Naive thymus-derived CD8-positive, alpha-beta T cell (primary cell): Measurements from ENCODE around the gene SAPCD2. TPM values are rescaled to one million over a fixed set of nuclear protein-coding genes. Genes with fewer than 3 reads are reported as not detected.
"Not testable (repeated sequence)": the region's sequence is repeated elsewhere in the genome, so short reads cannot be mapped to it uniquely, and the experiment has no call there.

ENCODE experiments used
- ATAC-seq, 2 donors: fragments of 150-1000 bp; cut with Tn5 transposase in 1 of 2; sonication (Bioruptor Pico), chemical (Tn5 transposase) in 1 of 2; 1 replicate in 1 of 2; 2 replicates in 1 of 2; pipeline ENCODE4 v1.10.0; 2021; ENCODE audit warnings: mild to moderate bottlenecking in 2 of 2, moderate library complexity in 2 of 2
- POLR2A ChIA-PET: fragments of 350-600 bp; sonication (Branson Sonifier 250); formaldehyde crosslinking; loops from one replicate; lab custom pipeline; 2021; ENCODE audit warnings: antibody characterized with exemption; lab: Charles Lee
- DNase-seq, 10 donors: peaks; one replicate each; pipeline versions ENCODE4 v3.0.0 to v3.0.0-alpha.2; 2020 to 2022
- H3K27ac Mint-ChIP-seq, 10 donors: one replicate each; pipeline ENCODE4 v1.8.0; 2020 to 2022; ENCODE audit warnings: mild to moderate bottlenecking in 10 of 10, mixed read lengths in 10 of 10, moderate library complexity in 4 of 10, inconsistent platforms in 1 of 10
- H3K27me3 Mint-ChIP-seq, 5 donors: one replicate each; pipeline ENCODE4 v1.8.0; 2021 to 2022; ENCODE audit warnings: mixed read lengths in 5 of 5
- H3K36me3 Mint-ChIP-seq, 3 donors: one replicate each; pipeline ENCODE4 v1.8.0; 2020 to 2022; ENCODE audit warnings: mixed read lengths in 3 of 3, mild to moderate bottlenecking in 2 of 3, inconsistent platforms in 1 of 3
- H3K4me1 Mint-ChIP-seq, 4 donors: one replicate each; pipeline ENCODE4 v1.8.0; 2021 to 2022; ENCODE audit warnings: mixed read lengths in 4 of 4
- H3K4me3 Mint-ChIP-seq, 10 donors: one replicate each; pipeline ENCODE4 v1.8.0; 2020 to 2022; ENCODE audit warnings: mild to moderate bottlenecking in 10 of 10, mixed read lengths in 10 of 10, moderate library complexity in 6 of 10, inconsistent platforms in 1 of 10
- H3K9me3 Mint-ChIP-seq, 9 donors: one replicate each; pipeline ENCODE4 v1.8.0; 2020 to 2022; ENCODE audit warnings: mixed read lengths in 9 of 9, mild to moderate bottlenecking in 3 of 9, inconsistent platforms in 1 of 9, moderate library complexity in 1 of 9
- polyA plus RNA-seq, 3 donors: library from polyadenylated mRNA; unstranded; fragments of 300-500 nt; fragmentation: Illumina TruSeq; gene quantifications; one replicate each; pipeline ENCODE4 v1.2.3, GENCODE V29; 2021
- total RNA-seq, 8 experiments: library from RNA in 2 of 8; stranded (reverse) in 2 of 8; gene quantifications; one replicate each; pipeline ENCODE4 v1.2.3 and lab custom pipeline; 2021 to 2026

Gene SAPCD2
- total RNA-seq (under 1 TPM; 0.27 to 0.44 TPM), polyA plus RNA-seq (under 1 TPM in 2 of 3 donors, not detected in 1; 0.23 to 0.27 TPM), total RNA-seq (lab: John Stamatoyannopoulos, UW) (0.26 to 6.6 (median 1.2) reads per million in 6 experiments)

GRCh38 chr9:137070201-137070905, at the start of gene SAPCD2:
Gene SAPCD2 (minus strand): TSS chr9:137070557. CDS start chr9:137070460, 97 bp downstream.
- Mint-ChIP-seq H3K4me1 (peaks cover 11 to 23% (median 14%) of the 10 kb centered on the region in 4 donors), H3K27me3 (peaks cover 0 to 8% (median 4%) of the 10 kb centered on the region in 5 donors), H3K9me3 (no peaks in the 10 kb centered on the region), H3K4me3 (peak within 1 kb of the TSS; percentile 63 to 87 (median 74)), H3K27ac (peak within 1 kb of the TSS in 6 of 10 donors; percentile 19 to 79 (median 57)), H3K36me3 (no peaks in the 10 kb centered on the region)
- peak; percentile 74 to 91 (median 81) for DNase-seq
- POLR2A ChIA-PET = interaction anchor here (0.6 to 6.8 kb wide), 16 partner anchors 11 to 357 kb away, joined by 3 to 73 read pairs (median 4); partner anchors contain the start of genes MAN1B1, RABL6 and TUBB4B
- ATAC-seq = peak; percentile 90 to 91

GRCh38 chr9:137118092-137118603, 47.8 kb upstream of the SAPCD2 start:
- not testable (repeated sequence) for H3K27ac Mint-ChIP-seq, ATAC-seq, H3K4me3 Mint-ChIP-seq, H3K9me3 Mint-ChIP-seq, H3K27me3 Mint-ChIP-seq, H3K36me3 Mint-ChIP-seq, DNase-seq
- POLR2A ChIA-PET = interaction anchor here (0.7 to 1.6 kb wide), 7 partner anchors 11 to 141 kb away, joined by 3 to 11 read pairs (median 6); partner anchors contain the start of gene MAN1B1
- peaks cover 0 to 27% (median 8%) of the 10 kb centered on the region in 4 donors for H3K4me1 Mint-ChIP-seq

DNA sequence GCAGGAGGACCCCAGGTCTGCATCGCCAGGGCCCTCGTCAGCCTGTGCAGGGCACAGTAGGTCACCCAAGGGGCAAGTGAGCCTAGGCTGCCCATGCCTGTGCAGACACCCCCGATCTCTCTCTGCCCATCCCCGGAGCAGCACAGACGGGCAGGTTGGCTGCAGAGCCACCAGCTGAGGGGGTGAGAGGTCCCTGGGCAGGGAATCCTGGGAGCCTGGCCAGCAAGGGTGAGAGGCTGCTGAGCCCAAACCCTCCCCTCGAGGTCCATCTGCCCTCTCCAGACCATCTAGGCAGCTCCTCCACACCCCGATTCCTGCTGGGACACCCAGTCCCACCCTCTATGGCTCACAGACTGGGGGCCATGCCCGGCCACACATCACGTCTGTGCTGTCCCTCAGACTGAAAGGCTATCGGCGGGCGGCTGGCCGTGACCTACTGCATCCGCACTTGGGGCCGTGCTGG, 46.9 kb upstream of the SAPCD2 start:
- Mint-ChIP-seq H3K4me1 (peaks cover 0 to 26% (median 9%) of the 10 kb centered on the region in 4 donors), H3K36me3 (peaks cover 0 to 2% (median 0%) of the 10 kb centered on the region in 3 donors), H3K9me3 (no peaks in the 10 kb centered on the region), H3K4me3 (peak overlapping the region in 2 of 10 donors; percentile 20 to 52), H3K27ac (no peak overlapping the region), H3K27me3 (no peaks in the 10 kb centered on the region)
- ATAC-seq (no peak), DNase-seq (no peak)
- POLR2A ChIA-PET = interaction anchor here (1.6 kb wide), 1 partner anchor 106 kb away, joined by 4 read pairs; no protein-coding TSS in a partner anchor

GRCh38 chr9:137116728-137117127, 46.4 kb upstream of the SAPCD2 start:
- Mint-ChIP-seq H3K27ac (no peak overlapping the region), H3K36me3 (peaks cover 0 to 2% (median 0%) of the 10 kb centered on the region in 3 donors)
- ATAC-seq = no peak

DNA sequence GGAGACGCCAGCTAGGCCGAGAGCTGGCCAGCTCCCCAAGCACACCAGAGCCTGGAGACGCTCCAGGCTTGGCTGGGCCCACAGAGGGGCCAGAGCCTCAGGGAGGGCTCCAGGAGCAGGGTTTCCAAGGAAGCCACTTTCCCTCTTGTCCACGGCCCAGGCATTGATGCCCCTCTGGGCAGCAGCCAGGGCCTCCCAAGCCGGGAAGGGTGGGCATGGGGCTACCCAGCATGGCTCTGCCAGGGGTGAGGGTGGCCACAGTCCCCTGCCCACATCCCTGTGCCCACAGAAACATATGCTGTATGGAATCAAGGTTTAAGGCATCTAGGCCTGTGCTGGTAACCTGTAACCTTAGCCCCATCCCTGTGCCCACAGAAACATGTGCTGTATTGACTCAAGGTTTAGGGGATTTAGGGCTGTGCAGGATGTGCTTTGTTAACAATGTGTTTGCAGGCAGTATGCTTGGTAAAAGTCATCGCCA, 45.7 kb upstream of the SAPCD2 start:
- H3K27ac Mint-ChIP-seq = peak overlapping the region in 1 of 10 donors; percentile 39
- H3K36me3 Mint-ChIP-seq = peaks cover 0 to 2% (median 0%) of the 10 kb centered on the region in 3 donors
- peaks cover 0 to 18% (median 5%) of the 10 kb centered on the region in 4 donors for H3K4me1 Mint-ChIP-seq
- no peaks in the 10 kb centered on the region for H3K9me3 Mint-ChIP-seq
- POLR2A ChIA-PET = interaction anchor here (3.1 kb wide), 1 partner anchor 13 kb away, joined by 14 read pairs; no protein-coding TSS in a partner anchor
- ATAC-seq (no peak), DNase-seq (no peak)
- H3K4me3 Mint-ChIP-seq = peak overlapping the region in 3 of 10 donors; percentile 52 to 74 (median 53)
- no peaks in the 10 kb centered on the region for H3K27me3 Mint-ChIP-seq

More at GRCh38 chr9:137116728-137117127, 46.4 kb upstream of the SAPCD2 start:
- no peak for DNase-seq
- no peaks in the 10 kb centered on the region for H3K27me3 Mint-ChIP-seq
- POLR2A ChIA-PET = interaction anchor here (1.6 kb wide), 1 partner anchor 107 kb away, joined by 4 read pairs; no protein-coding TSS in a partner anchor
- peak overlapping the region in 5 of 10 donors; percentile 19 to 65 (median 40) for H3K4me3 Mint-ChIP-seq
- no peaks in the 10 kb centered on the region for H3K9me3 Mint-ChIP-seq
- peaks cover 0 to 20% (median 5%) of the 10 kb centered on the region in 4 donors for H3K4me1 Mint-ChIP-seq

GRCh38 chr9:137115394-137116026, 45.2 kb upstream of the SAPCD2 start:
- Mint-ChIP-seq H3K36me3 (peaks cover 0 to 4% (median 2%) of the 10 kb centered on the region in 3 donors), H3K4me1 (peaks cover 0 to 18% (median 5%) of the 10 kb centered on the region in 4 donors), H3K27ac (peak overlapping the region in 1 of 10 donors; percentile 65), H3K4me3 (peak overlapping the region in 5 of 10 donors; percentile 26 to 53 (median 45)), H3K27me3 (no peaks in the 10 kb centered on the region), H3K9me3 (no peaks in the 10 kb centered on the region)
- POLR2A ChIA-PET = interaction anchor here (0.5 to 3.4 kb wide), 13 partner anchors 14 to 356 kb away, joined by 3 to 20 read pairs (median 3); partner anchors contain the start of genes MAN1B1, RNF224, SAPCD2 and TUBB4B
- DNase-seq (no peak), ATAC-seq (no peak)

DNA sequence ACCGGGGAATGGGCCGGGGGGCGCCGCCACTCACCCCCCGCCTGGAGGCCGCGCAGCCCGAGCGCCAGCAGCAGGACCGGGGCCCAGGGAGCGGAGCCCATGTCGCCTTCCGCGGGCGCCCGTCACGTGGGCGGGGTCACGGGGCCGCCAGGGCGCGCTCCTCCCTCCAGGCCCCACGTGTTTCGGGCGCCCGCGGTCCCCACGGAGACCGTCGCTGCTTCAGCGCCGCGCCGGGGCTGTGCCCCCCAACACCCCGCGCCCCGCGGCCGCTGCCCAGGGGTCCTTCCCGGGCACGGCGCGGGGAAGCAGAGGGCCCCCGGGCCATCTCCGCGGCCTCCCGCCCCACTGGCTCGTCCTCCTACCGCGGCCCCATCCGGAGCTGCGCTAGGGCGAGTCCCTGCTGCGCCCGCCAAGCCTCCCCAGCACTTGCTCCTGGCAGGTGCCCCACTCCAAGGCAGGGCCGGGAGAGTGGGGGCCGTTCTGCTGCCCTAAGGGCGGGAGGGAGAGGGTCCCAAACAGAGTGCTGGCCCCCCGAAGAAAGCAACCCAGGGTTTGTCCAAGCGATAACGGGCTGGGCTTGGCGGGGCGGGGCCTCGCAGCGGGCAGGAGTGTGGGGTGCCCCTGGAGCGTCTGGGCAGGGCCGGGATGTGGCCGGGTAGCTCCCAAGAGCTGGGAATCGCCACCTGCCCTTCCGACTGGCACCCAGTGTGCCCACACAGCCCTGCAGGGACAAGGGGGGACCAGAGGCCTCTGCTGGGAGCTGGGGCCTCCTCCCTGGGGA, 44.4 kb upstream of the SAPCD2 start, which contains the start of gene DPP7:
Gene DPP7 (minus strand): TSS at position 121 of the 781 bp plus-strand sequence. CDS start 20 bp downstream, at position 101.
- no peaks in the 10 kb centered on the region for H3K9me3 Mint-ChIP-seq
- H3K27ac Mint-ChIP-seq = peak within 1 kb of the TSS in 6 of 10 donors; percentile 15 to 80 (median 62)
- peak; percentile 67 to 87 (median 78) for DNase-seq
- no peaks in the 10 kb centered on the region for H3K27me3 Mint-ChIP-seq
- H3K4me3 Mint-ChIP-seq = peak within 1 kb of the TSS; percentile 45 to 79 (median 73)
- peaks cover 0 to 4% (median 2%) of the 10 kb centered on the region in 3 donors for H3K36me3 Mint-ChIP-seq
- H3K4me1 Mint-ChIP-seq = peaks cover 0 to 18% (median 5%) of the 10 kb centered on the region in 4 donors
- ATAC-seq = peak; percentile 94
- POLR2A ChIA-PET = interaction anchor here (0.6 to 3.4 kb wide), 12 partner anchors 15 to 355 kb away, joined by 3 to 20 read pairs (median 3); partner anchors contain the start of genes MAN1B1, RNF224, SAPCD2 and TUBB4B

GRCh38 chr9:137114220-137114612, 43.9 kb upstream of the SAPCD2 start:
- H3K36me3 Mint-ChIP-seq = peaks cover 0 to 4% (median 2%) of the 10 kb centered on the region in 3 donors
- ATAC-seq (peak; percentile 26 to 30), DNase-seq (no peak)
- H3K4me3 Mint-ChIP-seq = peak overlapping the region in 9 of 10 donors; percentile 22 to 76 (median 57)
- peaks cover 0 to 15% (median 5%) of the 10 kb centered on the region in 4 donors for H3K4me1 Mint-ChIP-seq
- POLR2A ChIA-PET = interaction anchor here (0.9 to 3.4 kb wide), 9 partner anchors 9 to 122 kb away, joined by 3 to 20 read pairs (median 4); partner anchors contain the start of genes MAN1B1 and TPRN
- H3K9me3 Mint-ChIP-seq = no peaks in the 10 kb centered on the region
- H3K27ac Mint-ChIP-seq = peak overlapping the region in 2 of 10 donors; percentile 9 to 52
- H3K27me3 Mint-ChIP-seq = no peaks in the 10 kb centered on the region

DNA sequence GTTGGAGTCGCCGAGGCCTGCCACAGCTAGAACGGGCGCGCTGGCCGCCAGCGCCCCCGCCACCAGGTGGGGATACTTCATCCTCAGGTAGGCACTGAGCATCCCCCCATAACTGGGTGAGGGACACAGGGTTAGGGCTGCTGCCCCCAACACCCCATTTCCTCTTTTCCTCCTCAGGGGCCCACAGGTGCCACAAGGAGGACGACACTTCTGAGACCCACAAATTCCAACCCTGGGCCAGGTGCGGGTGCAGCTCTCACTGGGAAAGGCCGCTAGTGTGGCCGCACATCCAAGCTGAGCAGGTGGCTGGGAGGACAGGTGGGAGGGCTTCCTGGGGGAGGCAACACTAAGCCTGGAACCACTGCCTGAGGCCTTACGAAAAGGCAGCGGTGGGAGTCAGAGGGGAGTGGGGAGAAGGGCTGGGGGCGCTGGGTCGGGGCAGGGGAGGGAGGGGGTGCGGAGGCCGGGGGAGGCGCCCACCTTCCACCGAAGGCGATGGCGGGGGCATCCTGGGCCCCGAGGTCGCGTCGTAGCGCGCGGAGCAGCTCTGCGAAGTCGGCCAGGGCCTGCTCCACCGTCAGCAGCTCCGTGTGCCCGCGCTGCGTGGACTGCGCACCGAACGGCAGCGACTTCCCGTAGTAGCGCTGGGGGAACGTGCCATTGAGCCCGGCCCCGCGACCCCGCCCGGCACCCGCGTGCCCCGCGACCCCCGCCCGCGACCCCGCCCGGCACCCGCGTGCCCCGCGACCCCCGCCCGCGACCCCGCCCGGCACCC, 43.2 kb upstream of the SAPCD2 start:
- Mint-ChIP-seq H3K27ac (peak overlapping the region in 7 of 10 donors; percentile 11 to 85 (median 60)), H3K9me3 (no peaks in the 10 kb centered on the region), H3K36me3 (peaks cover 0 to 10% (median 2%) of the 10 kb centered on the region in 3 donors), H3K4me1 (peaks cover 0 to 10% (median 4%) of the 10 kb centered on the region in 4 donors), H3K27me3 (no peaks in the 10 kb centered on the region), H3K4me3 (peak overlapping the region; percentile 45 to 79 (median 73))
- DNase-seq = peak in 4 of 10 donors; percentile 12 to 37 (median 31)
- POLR2A ChIA-PET = interaction anchor here (0.7 to 3.4 kb wide), 9 partner anchors 10 to 110 kb away, joined by 3 to 20 read pairs (median 4); partner anchors contain the start of genes ANAPC2, MAN1B1, SSNA1 and TPRN
- peak; percentile 39 to 57 for ATAC-seq
